HG03108 (cell line): ENCODE data around the gene MTURN.
"Not testable (repeated sequence)": the region's sequence is repeated elsewhere in the genome, so short reads cannot be mapped to it uniquely, and the experiment has no call there.

Source experiments
- ATAC-seq: cut with Tn5 transposase; IDR thresholded peaks from one replicate; pipeline ENCODE4 v1.9.1; 2021; ENCODE audit warnings: moderate library complexity; ENCODE audit not compliant: unreplicated experiment

MTURN gene

DNA sequence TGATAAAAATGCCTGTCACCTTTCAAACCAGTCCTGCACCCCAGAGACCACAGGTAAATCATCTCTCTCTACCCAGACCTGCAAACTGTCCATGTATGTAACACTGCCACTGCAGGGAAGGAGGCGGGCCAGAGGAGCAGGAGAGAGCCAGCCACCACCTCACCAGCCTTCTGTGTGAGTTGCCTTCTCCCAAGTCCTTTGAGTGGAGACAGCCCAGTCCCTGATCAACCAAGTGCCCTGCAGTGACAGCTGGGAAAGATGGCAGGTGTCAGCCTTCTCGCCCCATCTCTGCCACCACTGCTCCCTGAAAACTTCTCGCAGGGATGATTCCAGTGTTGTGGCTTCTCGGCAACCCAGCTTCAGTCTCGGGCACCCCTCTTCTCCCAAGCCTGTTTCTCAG lies 42.4 kb downstream of the MTURN start:
- no peak for ATAC-seq

- no peak for ATAC-seq
Observed at GRCh38 chr7:30177965-30178364, 43.2 kb downstream of the MTURN start.

- peak; percentile 73 for ATAC-seq
Observed at GRCh38 chr7:30178748-30179436, 44.1 kb downstream of the MTURN start.

GRCh38 chr7:30180718-30181117 lies 45.9 kb downstream of the MTURN start:
- ATAC-seq: no peak

DNA sequence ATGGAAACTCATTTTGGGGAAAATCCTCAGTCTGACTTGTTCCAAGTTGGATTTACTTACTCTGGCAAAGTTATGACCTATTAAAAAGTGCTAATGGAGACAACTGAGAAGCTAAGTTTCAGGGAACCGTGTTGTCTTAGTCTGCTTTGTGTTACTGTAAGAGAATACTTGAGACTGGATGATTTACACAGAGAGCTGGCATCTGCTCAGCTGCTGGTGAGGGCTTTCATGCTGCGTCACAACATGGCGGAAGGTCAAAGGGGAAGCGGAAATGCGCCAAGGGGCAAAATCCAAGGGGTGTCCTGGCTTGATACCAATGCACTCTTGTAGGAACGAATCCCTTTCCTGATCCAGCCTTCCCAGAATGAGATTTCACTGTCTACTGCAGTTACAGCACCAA lies 46.4 kb downstream of the MTURN start:
- no peak for ATAC-seq

DNA sequence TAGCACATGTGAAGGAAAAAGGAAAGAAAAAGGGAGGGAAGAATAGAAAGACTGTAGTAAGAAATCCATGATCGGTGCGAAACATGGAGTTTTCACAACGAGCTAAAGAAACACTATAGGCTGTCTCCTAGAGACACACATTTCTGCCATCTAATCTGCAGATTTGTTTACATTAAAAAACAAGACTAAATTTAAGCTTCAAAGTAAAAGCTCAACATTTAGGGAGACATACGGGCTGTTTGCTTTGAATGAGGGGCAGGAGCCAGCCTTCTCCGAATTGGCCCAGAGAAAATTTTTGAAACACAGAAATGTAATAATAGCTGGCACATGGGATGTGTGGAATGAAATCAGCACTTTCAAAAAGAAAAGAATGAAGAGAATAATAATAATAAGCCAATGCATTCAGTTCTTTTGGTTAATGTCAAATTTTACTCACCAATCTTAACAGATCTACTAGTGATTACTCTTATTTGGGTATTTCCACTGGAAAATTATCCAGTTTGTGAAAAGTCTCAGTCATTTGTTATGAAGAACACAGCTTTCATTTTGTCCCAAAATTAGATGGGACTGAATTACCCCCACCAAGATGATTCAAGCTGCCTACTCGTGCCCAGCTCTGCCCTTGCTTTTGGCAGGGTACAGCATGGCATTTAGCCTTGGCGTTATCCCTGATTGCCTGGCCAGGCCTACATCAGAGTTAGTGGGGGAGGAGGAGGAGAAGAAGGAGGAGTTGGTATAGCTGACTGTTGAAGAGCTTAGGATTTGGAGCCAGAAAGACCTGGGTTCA lies 47.1 kb downstream of the MTURN start:
- ATAC-seq: no peak

DNA sequence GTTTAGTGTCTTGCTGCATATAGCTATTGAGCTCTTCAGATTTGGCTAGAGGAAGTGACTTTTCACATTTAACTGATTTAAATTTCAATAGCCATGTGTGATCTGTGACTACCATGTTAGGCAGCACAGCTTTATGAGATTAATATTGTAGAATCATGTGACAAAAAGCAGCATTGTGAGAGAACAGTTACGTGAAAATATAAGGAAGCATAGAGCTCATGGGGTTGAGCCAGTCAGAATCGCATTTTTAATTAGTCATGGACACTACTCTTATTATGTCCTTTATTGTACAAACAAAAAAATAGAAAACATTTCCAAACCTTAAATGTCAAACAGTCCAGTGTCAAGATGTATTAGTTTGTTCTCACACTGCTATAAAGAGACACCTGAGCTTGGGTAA lies 48.0 kb downstream of the MTURN start:
- no peak for ATAC-seq

- no peak for ATAC-seq
Observed at GRCh38 chr7:30183749-30184369, 49.1 kb downstream of the MTURN start.

GRCh38 chr7:30184791-30185487 lies 50.2 kb downstream of the MTURN start:
- ATAC-seq: no peak

- no peak for ATAC-seq
Observed at GRCh38 chr7:30185496-30185895, 50.7 kb downstream of the MTURN start.

DNA sequence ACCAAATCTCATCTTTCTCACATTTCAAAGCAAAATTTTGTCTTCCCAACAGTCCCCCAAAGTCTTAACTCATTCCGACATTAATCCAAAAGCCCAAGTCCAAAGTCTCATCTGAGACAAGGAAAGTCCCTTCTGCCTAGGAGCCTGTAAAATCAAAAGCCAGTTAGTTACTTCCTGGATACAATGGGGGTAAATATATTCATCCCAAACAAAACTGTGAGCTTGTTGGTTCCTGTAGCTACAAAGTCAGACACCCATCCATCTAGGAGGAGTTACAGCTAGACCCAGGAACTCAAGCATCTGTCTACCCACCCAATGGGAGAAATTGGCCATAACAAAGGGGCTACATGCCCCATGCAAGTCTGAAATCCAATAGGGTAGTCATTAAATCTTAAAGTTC lies 51.9 kb downstream of the MTURN start:
- ATAC-seq: no peak

DNA sequence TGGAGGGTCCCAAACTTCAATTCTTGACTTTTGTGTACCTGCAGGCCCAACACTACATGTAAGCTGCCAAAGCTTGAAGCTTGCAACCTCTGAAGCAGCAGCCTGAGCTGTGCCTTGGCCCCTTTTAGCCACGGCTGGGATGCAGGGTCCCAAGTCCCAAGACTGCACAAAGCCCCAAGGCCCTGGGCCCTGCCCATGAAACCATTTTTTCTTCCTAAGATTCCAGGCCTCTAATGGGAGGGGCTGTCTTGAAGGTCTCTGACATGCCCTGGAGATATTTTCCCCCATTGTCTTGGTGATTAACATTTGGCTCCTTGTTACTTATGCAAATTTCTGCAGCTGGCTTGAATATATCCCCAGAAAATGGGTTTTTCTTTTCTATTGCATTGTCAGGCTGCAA lies 52.7 kb downstream of the MTURN start:
- no peak for ATAC-seq

GRCh38 chr7:30188381-30188780 lies 53.6 kb downstream of the MTURN start:
- ATAC-seq: not testable (repeated sequence)

GRCh38 chr7:30188811-30189210 lies 54.0 kb downstream of the MTURN start:
- ATAC-seq: no peak

- ATAC-seq: no peak
Observed at GRCh38 chr7:30191809-30192208, 57.0 kb downstream of the MTURN start.

GRCh38 chr7:30193336-30193943 lies 58.7 kb downstream of the MTURN start:
- no peak for ATAC-seq

DNA sequence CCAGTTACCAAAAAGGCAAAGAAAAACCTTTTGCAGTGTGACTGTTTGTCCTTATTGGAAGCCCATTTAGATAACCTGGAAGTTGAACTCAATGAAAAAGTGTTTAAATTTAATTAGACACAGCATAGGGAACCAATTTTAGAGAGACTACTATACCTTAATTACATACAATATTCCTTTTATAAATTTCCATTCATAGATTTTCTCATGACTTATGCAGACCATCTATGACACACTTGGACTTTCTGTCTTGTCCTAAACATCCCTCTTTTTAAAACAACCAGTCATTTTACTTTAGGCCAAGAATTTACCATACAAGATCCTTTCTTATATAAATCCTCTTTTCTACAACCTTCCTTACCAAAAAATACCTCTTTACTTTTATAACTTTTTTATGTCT lies 61.6 kb downstream of the MTURN start:
- ATAC-seq: no peak

GRCh38 chr7:30197438-30197837 lies 62.7 kb downstream of the MTURN start:
- no peak for ATAC-seq

DNA sequence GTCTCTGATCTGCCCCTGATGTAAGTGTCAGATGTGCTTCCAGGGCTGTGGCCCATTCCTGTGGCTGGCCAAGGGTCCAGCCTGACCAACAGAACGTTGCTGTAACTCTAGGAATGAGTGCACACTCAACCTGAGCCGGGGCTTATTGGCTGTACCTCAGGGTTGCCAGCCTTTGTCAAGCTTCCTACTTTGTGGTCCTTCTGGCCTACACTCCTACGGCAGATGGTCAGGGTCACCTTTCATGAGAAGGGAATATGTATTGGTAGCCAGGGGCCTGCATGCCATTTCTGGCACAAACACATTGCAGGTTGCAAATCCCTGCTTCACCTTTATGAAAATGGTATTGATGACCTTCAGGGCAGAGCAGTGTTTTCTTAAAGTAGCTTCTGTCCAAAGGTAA lies 64.5 kb downstream of the MTURN start:
- no peak for ATAC-seq

DNA sequence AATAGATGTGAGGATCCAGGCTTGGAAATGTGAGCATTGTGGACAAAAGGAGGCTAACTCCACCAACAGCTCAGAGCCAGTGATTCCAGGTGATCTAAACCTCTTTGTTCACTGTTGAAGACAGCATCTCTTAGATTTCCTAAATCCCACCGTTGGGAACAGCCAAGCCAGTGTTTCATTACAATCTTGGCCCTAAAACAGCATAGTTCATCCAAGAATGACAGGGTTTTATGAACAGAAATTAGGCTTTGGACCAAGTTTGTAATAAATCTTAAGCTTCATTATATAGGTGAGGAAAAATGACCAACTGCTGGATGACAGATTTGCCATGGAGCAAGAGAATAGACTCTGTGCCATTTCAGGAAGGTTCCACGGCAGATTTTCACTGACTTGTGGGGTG lies 65.8 kb downstream of the MTURN start:
- ATAC-seq: no peak

GRCh38 chr7:30201161-30201666 lies 66.4 kb downstream of the MTURN start:
- ATAC-seq: peak; percentile 73
